WTC11 (cell line): ENCODE results near the gene SORCS1. TPM values are rescaled to one million over a fixed set of nuclear protein-coding genes. Genes with fewer than 3 reads are reported as not detected.
A peak's percentile ranks its signal among the peaks of the same experiment; 100 is the strongest.

Experiments used
- ATAC-seq: fragments of 200-7000 bp; cut with Tn5 transposase; 2 replicates; pipeline ENCODE4 v1.10.0; 2021; ENCODE audit warnings: mild to moderate bottlenecking, moderate library complexity
- CTCF ChIA-PET: fragments of 300-600 bp; sonication (Branson Sonifier 250); formaldehyde crosslinking; loops from one replicate; lab custom pipeline; 2021; ENCODE audit warnings: antibody characterized with exemption; lab: Charles Lee
- POLR2A ChIA-PET: fragments of 350-600 bp; sonication (Branson Sonifier 250); formaldehyde crosslinking; loops from one replicate; lab custom pipeline; 2021; ENCODE audit warnings: antibody characterized with exemption; lab: Charles Lee
- DNase-seq: peaks from one replicate; pipeline ENCODE4 v3.0.0; 2021; ENCODE audit warnings: low spot score
- H3K27ac Mint-ChIP-seq: 2 replicates; pipeline ENCODE4 v1.8.0; 2021; ENCODE audit warnings: mixed read lengths
- H3K27me3 Mint-ChIP-seq: 2 replicates; pipeline ENCODE4 v1.8.0; 2021; ENCODE audit warnings: low read depth, mild to moderate bottlenecking, moderate library complexity, mixed read lengths
- H3K36me3 Mint-ChIP-seq: 2 replicates; pipeline ENCODE4 v1.8.0; 2021; ENCODE audit warnings: mixed read lengths
- H3K4me1 Mint-ChIP-seq: 2 replicates; pipeline ENCODE4 v1.8.0; 2022; ENCODE audit warnings: mixed read lengths
- H3K4me3 Mint-ChIP-seq: 2 replicates; pipeline ENCODE4 v1.8.0; 2021; ENCODE audit warnings: mild to moderate bottlenecking, moderate library complexity, mixed read lengths
- H3K9me3 Mint-ChIP-seq: 2 replicates; pipeline ENCODE4 v1.8.0; 2021; ENCODE audit warnings: mixed read lengths
- ATF1 ChIP-seq: sonication (generic); formaldehyde crosslinking; IDR thresholded peaks from 2 replicates; pipeline ENCODE4 v1.8.1; 2023; ENCODE audit warnings: mild to moderate bottlenecking, moderate library complexity, missing genetic modification reagents
- CTCF ChIP-seq: fragments of 200-600 bp; IDR thresholded peaks from 2 replicates; pipeline ENCODE4 v1.8.0; 2022; ENCODE audit warnings: antibody characterized with exemption
- ELF4 ChIP-seq: sonication (generic); formaldehyde crosslinking; IDR thresholded peaks from 2 replicates; pipeline ENCODE4 v1.8.1; 2022; ENCODE audit warnings: low read depth, mild to moderate bottlenecking, moderate library complexity, missing genetic modification reagents
- EMX1 ChIP-seq: fragments of 250-450 bp; sonication (Bioruptor Pico); IDR thresholded peaks from 2 replicates; pipeline ENCODE4 v1.8.0; 2021; ENCODE audit warnings: mild to moderate bottlenecking
- FOXP4 ChIP-seq: sonication (generic); formaldehyde crosslinking; IDR thresholded peaks from 2 replicates; pipeline ENCODE4 v1.8.0; 2022; ENCODE audit warnings: mild to moderate bottlenecking, missing genetic modification reagents
- GABPB1 ChIP-seq: sonication (generic); formaldehyde crosslinking; IDR thresholded peaks from 2 replicates; pipeline ENCODE4 v1.8.1; 2023; ENCODE audit warnings: mild to moderate bottlenecking, missing genetic modification reagents
- HMGA2 ChIP-seq: fragments of 250-450 bp; sonication (Bioruptor Pico); IDR thresholded peaks from 2 replicates; pipeline ENCODE4 v1.4.0; 2021; ENCODE audit warnings: mild to moderate bottlenecking, moderate library complexity
- IRF1 ChIP-seq: sonication (generic); formaldehyde crosslinking; IDR thresholded peaks from 2 replicates; pipeline ENCODE4 v1.8.0; 2023; ENCODE audit warnings: missing genetic modification reagents
- JAZF1 ChIP-seq: fragments of 250-450 bp; sonication (Bioruptor Pico); IDR thresholded peaks from 2 replicates; pipeline ENCODE4 v1.9.0; 2021; ENCODE audit warnings: moderate library complexity, mild to moderate bottlenecking, inconsistent platforms
- MYBL2 ChIP-seq: sonication (generic); formaldehyde crosslinking; IDR thresholded peaks from 2 replicates; pipeline ENCODE4 v1.8.1; 2023; ENCODE audit warnings: mild to moderate bottlenecking, moderate library complexity, missing genetic modification reagents
- NFYB ChIP-seq: sonication (generic); formaldehyde crosslinking; conservative IDR thresholded peaks from 2 replicates; pipeline ENCODE4 v1.8.0; 2022; ENCODE audit warnings: low read depth, missing genetic modification reagents
- NR2C2 ChIP-seq: sonication (generic); formaldehyde crosslinking; IDR thresholded peaks from 2 replicates; pipeline ENCODE4 v1.8.0; 2022; ENCODE audit warnings: mild to moderate bottlenecking, missing genetic modification reagents
- NR3C1 ChIP-seq: sonication (generic); formaldehyde crosslinking; conservative IDR thresholded peaks from 2 replicates; pipeline ENCODE4 v1.8.1; 2023; ENCODE audit warnings: low read depth, mild to moderate bottlenecking, missing genetic modification reagents
- SMAD4 ChIP-seq: sonication (generic); formaldehyde crosslinking; IDR thresholded peaks from 2 replicates; pipeline ENCODE4 v1.8.0; 2022; ENCODE audit warnings: mild to moderate bottlenecking, missing genetic modification reagents
- SP1 ChIP-seq: sonication (generic); formaldehyde crosslinking; conservative IDR thresholded peaks from 2 replicates; pipeline ENCODE4 v1.8.1; 2022; ENCODE audit warnings: missing genetic modification reagents
- STAT6 ChIP-seq: sonication (generic); formaldehyde crosslinking; conservative IDR thresholded peaks from 2 replicates; pipeline ENCODE4 v1.8.1; 2023; ENCODE audit warnings: mild to moderate bottlenecking, low read depth, missing genetic modification reagents, moderate library complexity
- TEAD4 ChIP-seq: sonication (generic); formaldehyde crosslinking; IDR thresholded peaks from 2 replicates; pipeline ENCODE4 v1.8.0; 2022; ENCODE audit warnings: mild to moderate bottlenecking, missing genetic modification reagents
- ZNF232 ChIP-seq: sonication (generic); formaldehyde crosslinking; IDR thresholded peaks from 2 replicates; pipeline ENCODE4 v1.8.0; 2022; ENCODE audit warnings: mild to moderate bottlenecking, missing genetic modification reagents
- ZNF396 ChIP-seq: fragments of 250-450 bp; sonication (Bioruptor Pico); IDR thresholded peaks from 2 replicates; pipeline ENCODE4 v1.8.0; 2021; ENCODE audit warnings: mild to moderate bottlenecking, moderate library complexity, borderline replicate concordance
- ZNF423 ChIP-seq: fragments of 250-450 bp; sonication (Bioruptor Pico); IDR thresholded peaks from 2 replicates; pipeline ENCODE4 v2.1.2; 2022; ENCODE audit warnings: mild to moderate bottlenecking, moderate library complexity
- total RNA-seq: library from RNA; stranded (reverse); gene quantifications from 3 replicates; pipeline ENCODE4 v1.2.3, GENCODE V29; 2021
- TF ChIP-seq, protein P1 (sequence below): sonication (generic); formaldehyde crosslinking; conservative IDR thresholded peaks from 2 replicates; pipeline ENCODE4 v1.8.1; 2022; ENCODE audit warnings: mild to moderate bottlenecking, missing genetic modification reagents
- TF ChIP-seq, protein P2 (sequence below): fragments of 250-450 bp; sonication (Bioruptor Pico); IDR thresholded peaks from 2 replicates; pipeline ENCODE4 v2.1.2; 2022; ENCODE audit warnings: mild to moderate bottlenecking, moderate library complexity
- TF ChIP-seq, protein P3 (sequence below): sonication (generic); formaldehyde crosslinking; IDR thresholded peaks from 2 replicates; pipeline ENCODE4 v1.8.1; 2022; ENCODE audit warnings: low read depth, mild to moderate bottlenecking, moderate library complexity, missing genetic modification reagents, borderline replicate concordance

Gene SORCS1
- total RNA-seq, 1 experiment from 2014 or later = 3.3 TPM

DNA sequence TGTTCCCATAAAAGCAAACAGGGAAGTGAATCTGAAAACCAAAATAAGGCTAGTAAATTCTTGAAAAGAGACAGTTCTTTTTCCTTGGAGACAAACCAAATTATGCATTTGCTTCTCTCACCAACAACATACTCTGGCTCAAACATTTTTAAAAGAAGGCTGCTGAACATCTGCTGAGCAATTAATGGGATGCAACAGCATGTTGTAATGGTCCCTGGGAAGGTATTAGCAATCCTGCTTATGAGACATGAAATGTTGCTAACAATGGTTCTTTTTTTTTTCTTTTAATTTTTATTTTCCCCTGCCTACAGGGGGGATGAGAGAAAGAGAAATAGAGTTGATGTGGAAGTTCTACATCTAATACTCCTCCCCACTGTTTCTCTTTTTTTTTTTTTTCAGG, 572.1 kb downstream of the SORCS1 start:
- POLR2A ChIA-PET = interaction anchor here (0.5 kb wide), 1 partner anchor 279 kb away, joined by 3 read pairs; no protein-coding TSS in a partner anchor

DNA sequence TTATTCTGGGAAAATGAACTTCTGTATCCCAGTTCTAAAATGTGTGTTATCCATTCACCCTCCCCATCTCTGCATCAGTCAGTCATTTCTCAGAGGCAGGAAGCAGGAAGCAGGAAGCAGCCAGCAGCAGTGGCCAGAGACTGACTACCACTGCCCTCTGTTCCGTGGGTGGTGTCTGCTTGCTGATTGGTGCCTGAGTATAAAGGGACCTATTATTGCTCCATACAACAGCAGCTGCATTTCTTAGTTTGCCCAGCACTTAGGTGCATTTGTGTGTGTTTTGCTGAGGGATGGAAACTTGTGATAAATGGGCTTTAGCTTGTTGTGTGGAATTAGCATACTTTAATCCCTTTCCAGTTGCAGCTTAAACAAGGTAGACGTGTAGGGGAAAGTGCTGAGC, 582.2 kb downstream of the SORCS1 start:
- H3K36me3 Mint-ChIP-seq = no peaks in the 10 kb centered on the region
- peaks cover 11% of the 10 kb centered on the region for H3K4me1 Mint-ChIP-seq
- ATAC-seq (peak; percentile 81), DNase-seq (no peak)
- H3K4me3 Mint-ChIP-seq = no peak overlapping the region
- ChIA-PET CTCF (interaction anchor here (1.6 kb wide), 1 partner anchor 11 kb away, joined by 6 read pairs; no protein-coding TSS in a partner anchor), POLR2A (no interaction called here)
- H3K27ac Mint-ChIP-seq = no peak overlapping the region
- H3K9me3 Mint-ChIP-seq = no peaks in the 10 kb centered on the region
- no peaks in the 10 kb centered on the region for H3K27me3 Mint-ChIP-seq
- no peak for TF ChIP-seq FOXP4 (CRISPR knock-in tag)
- TF ChIP-seq HMGA2 (CRISPR knock-in tag) = no peak
- TF ChIP-seq TEAD4 (CRISPR knock-in tag) = no peak
- TF ChIP-seq JAZF1 = no peak
- TF ChIP-seq, protein P1, sequence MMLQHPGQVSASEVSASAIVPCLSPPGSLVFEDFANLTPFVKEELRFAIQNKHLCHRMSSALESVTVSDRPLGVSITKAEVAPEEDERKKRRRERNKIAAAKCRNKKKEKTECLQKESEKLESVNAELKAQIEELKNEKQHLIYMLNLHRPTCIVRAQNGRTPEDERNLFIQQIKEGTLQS (CRISPR knock-in tag) = no peak
- TF ChIP-seq ZNF396 (CRISPR knock-in tag) = no peak
- TF ChIP-seq IRF1 (CRISPR knock-in tag) = no peak
- no peak for TF ChIP-seq NR3C1 (CRISPR knock-in tag)
- TF ChIP-seq SMAD4 (CRISPR knock-in tag) = no peak
- no peak for TF ChIP-seq NFYB (CRISPR knock-in tag)
- no peak for TF ChIP-seq GABPB1 (CRISPR knock-in tag)
- TF ChIP-seq, protein P2, sequence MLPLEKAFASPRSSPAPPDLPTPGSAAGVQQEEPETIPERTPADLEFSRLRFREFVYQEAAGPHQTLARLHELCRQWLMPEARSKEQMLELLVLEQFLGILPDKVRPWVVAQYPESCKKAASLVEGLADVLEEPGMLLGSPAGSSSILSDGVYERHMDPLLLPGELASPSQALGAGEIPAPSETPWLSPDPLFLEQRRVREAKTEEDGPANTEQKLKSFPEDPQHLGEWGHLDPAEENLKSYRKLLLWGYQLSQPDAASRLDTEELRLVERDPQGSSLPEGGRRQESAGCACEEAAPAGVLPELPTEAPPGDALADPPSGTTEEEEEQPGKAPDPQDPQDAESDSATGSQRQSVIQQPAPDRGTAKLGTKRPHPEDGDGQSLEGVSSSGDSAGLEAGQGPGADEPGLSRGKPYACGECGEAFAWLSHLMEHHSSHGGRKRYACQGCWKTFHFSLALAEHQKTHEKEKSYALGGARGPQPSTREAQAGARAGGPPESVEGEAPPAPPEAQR (CRISPR knock-in tag) = no peak
- no peak for TF ChIP-seq STAT6 (CRISPR knock-in tag)
- no peak for TF ChIP-seq SP1 (CRISPR knock-in tag)
- TF ChIP-seq, protein P3, sequence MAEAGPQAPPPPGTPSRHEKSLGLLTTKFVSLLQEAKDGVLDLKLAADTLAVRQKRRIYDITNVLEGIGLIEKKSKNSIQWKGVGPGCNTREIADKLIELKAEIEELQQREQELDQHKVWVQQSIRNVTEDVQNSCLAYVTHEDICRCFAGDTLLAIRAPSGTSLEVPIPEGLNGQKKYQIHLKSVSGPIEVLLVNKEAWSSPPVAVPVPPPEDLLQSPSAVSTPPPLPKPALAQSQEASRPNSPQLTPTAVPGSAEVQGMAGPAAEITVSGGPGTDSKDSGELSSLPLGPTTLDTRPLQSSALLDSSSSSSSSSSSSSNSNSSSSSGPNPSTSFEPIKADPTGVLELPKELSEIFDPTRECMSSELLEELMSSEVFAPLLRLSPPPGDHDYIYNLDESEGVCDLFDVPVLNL (CRISPR knock-in tag) = no peak
- no peak for TF ChIP-seq NR2C2
- TF ChIP-seq EMX1 (CRISPR knock-in tag) = no peak
- no peak for TF ChIP-seq ZNF423 (CRISPR knock-in tag)

More for the DNA sequence above, 572.1 kb downstream of the SORCS1 start:
- no peaks in the 10 kb centered on the region for H3K36me3 Mint-ChIP-seq
- peaks cover 2% of the 10 kb centered on the region; the same call in 1 of the 2 replicates for H3K4me1 Mint-ChIP-seq
- no peaks in the 10 kb centered on the region for H3K9me3 Mint-ChIP-seq
- ATAC-seq (no peak), DNase-seq (no peak)
- no peak overlapping the region for H3K27ac Mint-ChIP-seq
- CTCF ChIA-PET = no interaction called here
- TF ChIP-seq ATF1 (no peak), ELF4 (CRISPR knock-in tag) (no peak), SMAD4 (CRISPR knock-in tag) (no peak), ZNF232 (CRISPR knock-in tag) (no peak), MYBL2 (CRISPR knock-in tag) (no peak), IRF1 (CRISPR knock-in tag) (no peak), CTCF (no peak)
- no peaks in the 10 kb centered on the region for H3K27me3 Mint-ChIP-seq
- H3K4me3 Mint-ChIP-seq = no peak overlapping the region
